ENCODE data around the gene ZBTB12. TPM values are rescaled to one million over a fixed set of nuclear protein-coding genes. Genes with fewer than 3 reads are reported as not detected.

The ZBTB12 gene
- total and polyA plus RNA-seq, 2 of the 4 experiments (the other 2 are of a cell fraction): 2.0 to 8.5 TPM

- ChIA-PET CTCF (interaction anchor here (0.7 kb wide), 1 partner anchor 1357 kb away, joined by 3 read pairs; no protein-coding TSS in a partner anchor), POLR2A (ENCODE audit: unreplicated experiment) (no interaction called here)
- no peak overlapping the region for H2AFZ ChIP-seq (replicated peaks; ENCODE audit: low read length, poor library complexity)
- H3K9me1 ChIP-seq (ENCODE audit: insufficient read depth, low read length): peaks cover 8% of the 10 kb centered on the region
- no peak overlapping the region for H3K4me2 ChIP-seq (ENCODE audit: low read depth, low read length)
- no TSS peak for BruUV-seq (replicated peaks)
- no peak overlapping the region for H2AK9ac ChIP-seq (replicated peaks; ENCODE audit: low read depth, low read length, poor library complexity)
- H3K9ac ChIP-seq (ENCODE audit: low read depth, low read length): no peak overlapping the region
- TF ChIP-seq BHLHE40 (IDR thresholded peaks at IDR 0.05; ENCODE audit: low read depth, low read length): no peak
- TF ChIP-seq CEBPB (IDR thresholded peaks at IDR 0.05; ENCODE audit: low read depth, low read length): no peak
- TF ChIP-seq RAD21 (IDR thresholded peaks at IDR 0.05; ENCODE audit: low read length): no peak
- TF ChIP-seq RFX5 (IDR thresholded peaks at IDR 0.05; ENCODE audit: low read depth, low read length): no peak
- TF ChIP-seq FOS (IDR thresholded peaks at IDR 0.05; ENCODE audit: low read depth, low read length): no peak
- TF ChIP-seq MXI1 (IDR thresholded peaks at IDR 0.05; ENCODE audit: borderline replicate concordance, low read depth, low read length): no peak
- TF ChIP-seq RCOR1 (IDR thresholded peaks at IDR 0.05; ENCODE audit: insufficient replicate concordance, low read length): no peak
- in situ Hi-C loops (cut with MboI; ENCODE audit: low sequenced_read_pairs) (loop anchor here (10.0 kb wide), 1 partner anchor 259 kb away; the partner anchor contains the start of gene LY6G5C), intact Hi-C loops (cut with micrococcal nuclease) (no loop called here), dilution Hi-C loops (cut with HindIII; ENCODE audit: low sequenced_read_pairs, unreplicated experiment) (no loop called here)
- H4K20me1 ChIP-seq (ENCODE audit: insufficient read depth, low read length): no peaks in the 10 kb centered on the region
- H3K14ac ChIP-seq (replicated peaks; ENCODE audit: low read depth, low read length): no peak overlapping the region
- H3K27ac ChIP-seq (ENCODE audit: insufficient read depth, low read length): no peak overlapping the region
- H2AK5ac ChIP-seq (ENCODE audit: low read depth, low read length): no peak overlapping the region
- H3K9me3 ChIP-seq (ENCODE audit: control insufficient read depth, insufficient read depth, low read length): no peaks in the 10 kb centered on the region
- WGBS, 2 experiments (ENCODE audit: extremely low coverage in 2 of 2, insufficient read length in 1 of 2): no CpG with 5 or more reads among the region's 3 CpGs
- H4K91ac ChIP-seq (ENCODE audit: insufficient read depth, low read depth, low read length): no peak overlapping the region
- peaks cover 23% of the 10 kb centered on the region for H3K4me1 ChIP-seq (ENCODE audit: control insufficient read depth, insufficient read depth, low read length)
- no peaks in the 10 kb centered on the region for H3K27me3 ChIP-seq (ENCODE audit: control insufficient read depth, insufficient read depth, low read length)
- H3K23ac ChIP-seq (ENCODE audit: low read depth, low read length): no peak overlapping the region
- H2BK5ac ChIP-seq (ENCODE audit: low read depth, low read length, poor library complexity, severe bottlenecking): no peak overlapping the region
- H2BK15ac ChIP-seq (ENCODE audit: low read depth, low read length): no peak overlapping the region
- no peaks in the 10 kb centered on the region for H3K36me3 ChIP-seq (ENCODE audit: control insufficient read depth, insufficient read depth, low read length)
- no peak overlapping the region for H4K8ac ChIP-seq (ENCODE audit: low read depth in 2 of 2, low read length in 2 of 2)
- H3K56ac ChIP-seq (ENCODE audit: extremely low read depth, insufficient read depth, low read length): no peak overlapping the region
- H2BK120ac ChIP-seq (ENCODE audit: low read depth, low read length): no peak overlapping the region
- no peaks in the 10 kb centered on the region for H3K79me1 ChIP-seq (ENCODE audit: low read depth in 1 of 2, low read length in 2 of 2)
- no peak overlapping the region for H4K5ac ChIP-seq (ENCODE audit: low read depth, low read length)
- H2BK20ac ChIP-seq (ENCODE audit: low read depth, low read length): no peak overlapping the region
- no peak overlapping the region for H3K18ac ChIP-seq (ENCODE audit: low read depth, low read length)
- ATAC-seq (ENCODE audit: low read depth) (no peak), DNase-seq (no peak)
- no peak overlapping the region for H3K4ac ChIP-seq (ENCODE audit: low read depth, low read length)
- no peak overlapping the region for H3K4me3 ChIP-seq (ENCODE audit: insufficient read depth, low read depth, low read length)
Measured at GRCh38 chr6:31943742-31944141, 41.9 kb upstream of the ZBTB12 start.

Data from IMR-90 (cell line).